HEK293 (cell line): ENCODE measurements around the gene CRYBB1.
A peak's percentile ranks its signal among the peaks of the same experiment; 100 is the strongest.

Source experiments
- CTCF ChIA-PET: fragments of 350-600 bp; formaldehyde crosslinking; extraction: SDS; loops from one replicate; lab custom pipeline; 2021; ENCODE audit warnings: antibody characterized with exemption; lab: Yijun Ruan, JAX
- POLR2A ChIA-PET: fragments of 300-600 bp; formaldehyde crosslinking; extraction: SDS; loops from one replicate; lab custom pipeline; 2020; ENCODE audit warnings: antibody characterized with exemption, inconsistent platforms; lab: Yijun Ruan, JAX
- H3K27ac ChIP-seq: fragments of 200-500 bp; sonication (Bioruptor generic); 2 replicates; pipeline ENCODE4 v1.5.1; 2014; ENCODE audit warnings: low read depth, low read length, control low read depth, inconsistent platforms; ENCODE audit errors: extremely low read depth
- H3K36me3 ChIP-seq, 2 experiments: fragments of 200-500 bp in 1 of 2; sonication (Bioruptor generic) in 1 of 2; 1 replicate in 1 of 2; 2 replicates in 1 of 2; pipeline ENCODE4 v1.5.1; 2014 to 2017; ENCODE audit warnings: inconsistent platforms in 2 of 2, low read length in 2 of 2; ENCODE audit not compliant: control insufficient read depth in 2 of 2, insufficient read depth in 1 of 2
- H3K4me1 ChIP-seq: fragments of 200-500 bp; sonication (Bioruptor generic); 2 replicates; pipeline ENCODE4 v1.5.1; 2014; ENCODE audit warnings: mild to moderate bottlenecking, low read length, inconsistent platforms; ENCODE audit not compliant: control insufficient read depth, insufficient read depth
- H3K4me3 ChIP-seq: 2 replicates; pipeline ENCODE4 v1.5.1; 2011; ENCODE audit warnings: low read depth, mild to moderate bottlenecking, control low read depth, low read length, moderate library complexity
- H3K9me3 ChIP-seq: fragments of 200-500 bp; sonication (Bioruptor generic); 2 replicates; pipeline ENCODE4 v1.5.1; 2014; ENCODE audit warnings: low read depth, low read length, inconsistent platforms; ENCODE audit not compliant: control insufficient read depth, insufficient read depth
- GFI1B ChIP-seq: fragments of 450-650 bp; formaldehyde crosslinking; IDR thresholded peaks from 2 replicates; pipeline ENCODE4 v1.5.1; 2016; ENCODE audit warnings: missing biosample characterization, missing genetic modification characterization
- GLIS2 ChIP-seq: fragments of 450-650 bp; formaldehyde crosslinking; IDR thresholded peaks from 2 replicates; pipeline ENCODE4 v1.5.1; 2016; ENCODE audit warnings: missing biosample characterization, missing genetic modification characterization
- HOXC10 ChIP-seq: sonication (generic); formaldehyde crosslinking; IDR thresholded peaks from 2 replicates; pipeline ENCODE4 v1.8.1; 2023; ENCODE audit warnings: mild to moderate bottlenecking, missing genetic modification reagents
- HOXD13 ChIP-seq: sonication (generic); formaldehyde crosslinking; IDR thresholded peaks from 2 replicates; pipeline ENCODE4 v1.8.0; 2022; ENCODE audit warnings: missing genetic modification reagents, borderline replicate concordance
- KLF17 ChIP-seq: fragments of 450-650 bp; formaldehyde crosslinking; IDR thresholded peaks from 2 replicates; pipeline ENCODE4 v1.5.1; 2016; ENCODE audit warnings: missing biosample characterization, missing genetic modification characterization
- KLF8 ChIP-seq: fragments of 450-650 bp; formaldehyde crosslinking; IDR thresholded peaks from 2 replicates; pipeline ENCODE4 v1.5.1; 2016; ENCODE audit warnings: missing biosample characterization, missing genetic modification characterization
- PBX3 ChIP-seq: sonication (generic); formaldehyde crosslinking; IDR thresholded peaks from 2 replicates; pipeline ENCODE4 v1.8.1; 2022; ENCODE audit warnings: mild to moderate bottlenecking, moderate library complexity, missing genetic modification reagents
- PRDM4 ChIP-seq: fragments of 450-650 bp; formaldehyde crosslinking; IDR thresholded peaks from 2 replicates; pipeline ENCODE4 v1.5.1; 2017; ENCODE audit warnings: missing biosample characterization, missing genetic modification characterization
- SCRT1 ChIP-seq: fragments of 450-650 bp; formaldehyde crosslinking; IDR thresholded peaks from 2 replicates; pipeline ENCODE4 v1.5.1; 2016; ENCODE audit warnings: missing biosample characterization, missing genetic modification characterization, borderline replicate concordance
- SCRT2 ChIP-seq: fragments of 450-650 bp; formaldehyde crosslinking; IDR thresholded peaks from 2 replicates; pipeline ENCODE4 v1.5.1; 2016; ENCODE audit warnings: missing biosample characterization, missing genetic modification characterization
- ZBTB20 ChIP-seq: fragments of 450-650 bp; formaldehyde crosslinking; IDR thresholded peaks from 2 replicates; pipeline ENCODE4 v1.5.1; 2016; ENCODE audit warnings: missing biosample characterization, missing genetic modification characterization
- ZNF146 ChIP-seq: fragments of 450-650 bp; formaldehyde crosslinking; IDR thresholded peaks from 2 replicates; pipeline ENCODE4 v1.5.1; 2016; ENCODE audit warnings: missing biosample characterization, missing genetic modification characterization
- ZNF311 ChIP-seq: fragments of 450-650 bp; formaldehyde crosslinking; IDR thresholded peaks from 2 replicates; pipeline ENCODE4 v1.5.1; 2017; ENCODE audit warnings: missing biosample characterization, missing genetic modification characterization, borderline replicate concordance
- ZNF366 ChIP-seq: fragments of 450-650 bp; formaldehyde crosslinking; conservative IDR thresholded peaks from 2 replicates; pipeline ENCODE4 v1.5.1; 2016; ENCODE audit warnings: missing biosample characterization, missing genetic modification characterization
- ZNF426 ChIP-seq: fragments of 450-650 bp; formaldehyde crosslinking; IDR thresholded peaks from 2 replicates; pipeline ENCODE4 v1.5.1; 2017; ENCODE audit warnings: missing biosample characterization, missing genetic modification characterization, mild to moderate bottlenecking, inconsistent platforms, moderate library complexity
- ZNF433 ChIP-seq: fragments of 450-650 bp; formaldehyde crosslinking; IDR thresholded peaks from 2 replicates; pipeline ENCODE4 v1.5.1; 2016; ENCODE audit warnings: missing biosample characterization, missing genetic modification characterization, low read depth
- ZNF518A ChIP-seq: fragments of 450-650 bp; formaldehyde crosslinking; conservative IDR thresholded peaks from 2 replicates; pipeline ENCODE4 v1.5.1; 2016; ENCODE audit warnings: low read depth, missing biosample characterization, missing genetic modification characterization
- ZNF558 ChIP-seq: fragments of 450-650 bp; formaldehyde crosslinking; IDR thresholded peaks from 2 replicates; pipeline ENCODE4 v1.5.1; 2016; ENCODE audit warnings: missing biosample characterization, missing genetic modification characterization
- ZNF610 ChIP-seq: fragments of 450-650 bp; formaldehyde crosslinking; IDR thresholded peaks from 2 replicates; pipeline ENCODE4 v1.5.1; 2016; ENCODE audit warnings: missing biosample characterization, missing genetic modification characterization, borderline replicate concordance
- ZNF645 ChIP-seq: fragments of 450-650 bp; formaldehyde crosslinking; IDR thresholded peaks from 2 replicates; pipeline ENCODE4; 2016; ENCODE audit warnings: missing biosample characterization, missing genetic modification characterization

CRYBB1 gene

DNA sequence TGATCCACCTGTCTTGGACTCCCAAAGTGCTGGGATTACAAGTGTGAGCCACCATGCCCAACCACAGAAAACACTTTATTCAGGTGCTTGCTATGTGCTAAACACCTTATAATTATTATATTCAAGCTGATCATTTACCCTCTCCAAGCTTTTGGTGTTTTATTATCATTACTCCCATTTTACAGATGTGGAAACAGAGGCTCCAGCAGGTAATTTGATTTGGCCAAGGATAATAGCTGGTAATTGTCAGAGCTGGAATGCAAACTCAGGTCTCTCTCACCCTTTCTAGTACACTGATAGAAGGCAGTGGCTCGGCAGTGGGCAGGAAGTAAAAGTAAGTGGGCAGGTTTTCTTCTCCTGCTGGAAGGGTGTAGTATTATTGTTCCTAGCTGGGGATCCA is 24.1 kb downstream of the CRYBB1 start:
- POLR2A ChIA-PET: no interaction called here
- CTCF ChIA-PET: interaction anchor here (1.1 kb wide), 1 partner anchor 80 kb away, joined by 5 read pairs; no protein-coding TSS in a partner anchor
- Histone ChIP-seq H3K27ac (no peak overlapping the region), H3K9me3 (no peaks in the 10 kb centered on the region), H3K4me1 (no peaks in the 10 kb centered on the region), H3K4me3 (no peak overlapping the region), H3K36me3 (no peaks in the 10 kb centered on the region)
- no peak for TF ChIP-seq ZNF426 (tag by site-specific recombination)
- TF ChIP-seq GLIS2 (tag by site-specific recombination): no peak
- TF ChIP-seq ZNF610 (tag by site-specific recombination): no peak
- no peak for TF ChIP-seq ZNF311 (tag by site-specific recombination)
- no peak for TF ChIP-seq KLF17 (tag by site-specific recombination)
- no peak for TF ChIP-seq KLF8 (tag by site-specific recombination)
- no peak for TF ChIP-seq ZNF433 (tag by site-specific recombination)
- no peak for TF ChIP-seq PBX3
- TF ChIP-seq ZBTB20 (tag by site-specific recombination): no peak
- TF ChIP-seq PRDM4 (tag by site-specific recombination): no peak
- no peak for TF ChIP-seq ZNF558 (tag by site-specific recombination)

GRCh38 chr22:26592421-26592891 is 25.4 kb downstream of the CRYBB1 start:
- H3K27ac ChIP-seq: no peak overlapping the region
- no peaks in the 10 kb centered on the region for H3K9me3 ChIP-seq
- no peak overlapping the region for H3K4me3 ChIP-seq
- no peak for TF ChIP-seq PBX3
- TF ChIP-seq ZNF366 (tag by site-specific recombination): no peak
- TF ChIP-seq SCRT1 (tag by site-specific recombination): 0 out of 2 replicates have a peak, but pooled peaks have one; percentile 14
- TF ChIP-seq HOXC10 (CRISPR knock-in tag): no peak
- TF ChIP-seq ZNF645 (tag by site-specific recombination): no peak
- TF ChIP-seq ZNF146 (tag by site-specific recombination): no peak
- TF ChIP-seq HOXD13 (CRISPR knock-in tag): no peak
- no peak for TF ChIP-seq GFI1B (tag by site-specific recombination)
- peak; percentile 45; the same call in 1 of the 2 replicates for TF ChIP-seq SCRT2
- TF ChIP-seq ZNF518A (tag by site-specific recombination): no peak
- ChIA-PET CTCF (no interaction called here), POLR2A (no interaction called here)
- H3K36me3 ChIP-seq: no peaks in the 10 kb centered on the region
- H3K4me1 ChIP-seq: no peaks in the 10 kb centered on the region
